Amniotic stem cell (primary cell): ENCODE data around the gene ITGB6.

Experiments
- DNase-seq: peaks from one replicate; lab custom pipeline; 2025; lab: John Stamatoyannopoulos, UW

Gene ITGB6

DNA sequence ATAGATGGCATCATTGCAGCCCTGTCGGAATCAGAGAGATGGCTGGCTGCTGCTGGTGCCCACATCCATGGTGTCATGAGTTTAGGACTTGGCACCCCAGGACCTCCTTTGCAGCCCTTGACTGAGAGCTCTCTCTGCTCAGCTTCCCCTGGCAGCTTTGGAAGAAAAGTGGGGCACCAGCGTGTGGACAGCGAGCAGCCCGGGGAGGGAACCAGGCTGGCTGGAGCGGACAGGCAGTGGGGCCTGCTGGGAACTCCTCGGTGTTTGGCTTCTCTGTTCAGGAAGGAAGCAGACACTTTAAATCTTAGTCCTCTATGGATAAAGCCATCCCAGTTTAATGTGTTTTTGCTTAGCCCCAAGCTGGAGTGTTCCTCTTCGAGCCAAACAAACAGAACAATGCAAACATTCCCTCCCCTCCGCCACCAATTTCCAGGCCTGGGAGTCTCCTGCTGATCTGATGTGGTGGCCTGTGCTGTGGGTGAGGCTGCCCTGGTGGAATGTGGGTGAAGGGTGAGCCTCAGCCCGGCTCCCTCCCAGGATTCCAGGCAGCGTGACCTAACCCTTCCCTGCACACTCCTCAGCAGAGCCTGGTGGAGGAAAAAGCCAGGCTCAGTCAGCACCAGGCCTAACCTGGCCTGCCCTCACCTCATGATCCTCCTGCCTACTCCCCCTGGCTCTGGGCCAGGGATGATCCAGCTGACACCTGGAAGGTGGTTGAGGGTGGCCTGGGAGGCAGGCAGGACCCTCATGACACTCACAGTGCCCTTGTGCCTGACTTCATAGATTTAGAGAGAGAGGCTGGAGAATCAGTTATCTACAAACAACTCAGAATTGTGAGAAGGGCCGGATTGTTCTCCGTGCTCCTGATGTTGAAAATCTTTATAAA is 21.6 kb upstream of the ITGB6 start:
- DNase-seq: peak; percentile 24

GRCh38 chr2:160220545-160221009 is 20.5 kb upstream of the ITGB6 start:
- DNase-seq: no peak

DNA sequence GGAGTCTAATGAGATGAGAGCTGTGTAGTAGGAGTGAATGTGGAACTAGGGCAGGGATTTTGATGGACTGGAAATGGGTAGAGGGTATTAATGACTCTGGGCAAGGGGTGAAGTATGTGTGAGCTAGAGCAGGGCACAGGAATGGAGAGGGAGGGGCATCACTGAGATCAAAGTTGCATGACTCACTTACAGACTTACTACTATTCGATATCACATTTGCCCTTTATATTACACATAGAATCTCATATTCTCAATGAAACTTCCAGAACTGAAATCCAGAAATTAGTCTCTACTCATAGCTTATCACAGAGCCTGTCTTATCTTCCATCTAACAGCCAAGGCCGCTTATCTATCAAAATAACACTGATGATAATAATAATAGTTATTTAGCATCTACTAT is 20.0 kb upstream of the ITGB6 start:
- no peak for DNase-seq

DNA sequence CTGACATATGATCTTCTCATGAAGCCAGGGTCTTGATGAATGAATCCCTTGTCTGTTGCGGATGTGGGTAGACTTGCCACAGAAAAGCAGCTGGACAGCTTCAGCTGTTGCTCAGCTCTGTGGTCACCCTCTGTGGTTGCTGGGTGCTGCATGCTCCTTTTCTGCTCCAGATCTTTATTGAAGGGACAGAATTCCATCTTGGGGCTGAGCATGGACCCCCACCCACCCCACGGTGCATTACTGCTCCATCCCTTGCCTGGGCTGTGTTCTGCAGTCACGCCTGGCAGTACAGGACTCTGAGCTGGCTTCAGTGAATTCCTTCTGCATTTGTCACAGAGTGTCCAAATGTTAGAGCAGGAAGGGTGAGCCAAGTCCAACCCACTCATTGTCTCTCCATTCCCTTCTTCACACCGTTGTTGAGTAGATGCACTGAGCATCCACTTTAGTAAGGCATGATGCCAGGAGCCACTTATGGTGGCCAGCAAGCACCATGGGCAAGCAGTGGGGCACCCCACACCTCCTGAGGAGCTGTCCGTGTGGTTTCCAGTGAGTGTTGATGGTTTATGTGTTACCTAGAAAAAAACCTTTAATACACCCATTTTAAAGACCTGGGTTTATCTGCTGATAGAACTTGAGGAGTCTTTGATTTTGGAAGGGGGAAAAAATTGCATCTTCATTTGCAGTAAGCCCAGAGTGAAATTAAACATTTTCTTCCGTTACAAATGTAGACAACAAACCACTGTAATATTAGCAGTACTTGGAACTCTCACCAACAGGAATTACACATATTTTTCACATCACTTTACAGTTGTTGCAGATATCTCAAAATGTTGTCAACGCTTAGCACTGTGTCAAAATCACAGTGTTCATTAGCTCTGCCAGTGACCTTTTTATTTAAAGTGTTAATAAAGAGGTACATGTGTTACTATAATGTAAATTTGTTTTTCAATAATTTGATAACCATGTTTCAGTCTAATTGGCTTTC is 14.7 kb upstream of the ITGB6 start:
- peak; percentile 29 for DNase-seq

GRCh38 chr2:160213511-160213910 is 13.4 kb upstream of the ITGB6 start:
- no peak for DNase-seq

GRCh38 chr2:160210599-160211138 is 10.6 kb upstream of the ITGB6 start:
- no peak for DNase-seq

GRCh38 chr2:160209516-160209856 is 9.4 kb upstream of the ITGB6 start:
- DNase-seq: peak; percentile 44

DNA sequence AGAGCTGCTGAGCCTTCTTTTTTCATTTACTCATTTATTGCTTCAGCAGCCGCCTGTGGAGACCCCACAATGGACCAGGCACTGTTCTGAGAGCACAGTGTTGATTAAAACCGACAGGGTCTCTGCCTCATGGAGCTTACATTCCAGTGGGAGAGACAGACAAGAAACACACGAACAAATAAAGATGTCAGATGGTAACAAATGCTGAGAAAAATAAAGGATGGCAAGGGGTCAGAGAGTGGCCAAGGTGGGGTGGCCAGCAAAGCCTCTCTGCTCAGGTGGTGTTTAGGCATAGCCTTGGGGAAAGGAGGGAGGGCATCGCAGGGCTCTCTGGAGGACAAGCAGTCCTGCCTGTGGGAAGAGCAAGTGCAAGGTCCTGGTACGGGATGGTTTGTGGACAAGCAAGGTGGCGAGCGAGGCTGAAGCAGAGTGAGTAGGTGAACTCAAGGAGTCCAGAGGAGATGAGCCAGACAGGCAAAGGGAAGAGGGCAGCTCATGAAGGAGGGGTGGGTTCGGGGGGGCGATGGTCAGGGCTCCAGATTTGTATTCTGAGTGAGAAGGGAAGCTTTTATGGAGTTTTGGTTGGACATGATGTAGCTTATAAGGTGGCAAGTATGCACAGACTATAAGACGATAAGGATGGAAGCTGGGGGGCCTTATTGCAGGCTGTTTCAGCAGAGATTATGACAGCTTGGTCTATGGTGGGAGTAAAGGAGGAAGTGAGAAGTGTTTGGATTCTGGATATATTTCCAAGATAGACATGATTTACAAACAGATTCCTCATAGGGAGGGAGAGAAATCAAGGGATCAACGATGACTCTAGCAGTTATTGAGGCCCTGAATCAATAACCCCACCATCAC is 8.8 kb upstream of the ITGB6 start:
- no peak for DNase-seq

GRCh38 chr2:160207804-160208654 is 8.0 kb upstream of the ITGB6 start:
- DNase-seq: peak; percentile 77

- DNase-seq: no peak
These were observed 7.2 kb upstream of the ITGB6 start for GRCh38 chr2:160207271-160207670.

GRCh38 chr2:160206436-160206835 is 6.4 kb upstream of the ITGB6 start:
- no peak for DNase-seq

DNA sequence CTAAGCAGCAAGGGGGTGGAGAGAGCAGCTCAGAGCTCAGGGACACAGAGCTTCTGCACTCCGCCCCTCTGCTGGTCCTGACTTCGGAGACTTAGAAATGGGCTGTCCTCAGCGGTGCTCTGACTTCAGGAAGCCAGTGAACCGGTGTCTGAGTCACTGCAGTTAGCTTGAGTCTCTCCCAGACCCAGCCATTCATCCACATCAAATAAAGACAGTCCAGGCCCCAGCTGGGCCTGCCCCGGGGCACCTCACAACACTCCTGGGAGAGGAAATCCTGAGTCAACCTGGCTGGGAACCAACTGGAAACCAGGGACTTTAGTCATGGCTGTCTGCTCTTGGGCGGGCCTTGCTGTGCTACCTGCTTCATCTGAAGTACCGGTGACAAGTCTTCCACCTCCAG is 5.4 kb upstream of the ITGB6 start:
- DNase-seq: peak; percentile 91

- DNase-seq: no peak
These were observed 3.4 kb upstream of the ITGB6 start for GRCh38 chr2:160203422-160203821.

DNA sequence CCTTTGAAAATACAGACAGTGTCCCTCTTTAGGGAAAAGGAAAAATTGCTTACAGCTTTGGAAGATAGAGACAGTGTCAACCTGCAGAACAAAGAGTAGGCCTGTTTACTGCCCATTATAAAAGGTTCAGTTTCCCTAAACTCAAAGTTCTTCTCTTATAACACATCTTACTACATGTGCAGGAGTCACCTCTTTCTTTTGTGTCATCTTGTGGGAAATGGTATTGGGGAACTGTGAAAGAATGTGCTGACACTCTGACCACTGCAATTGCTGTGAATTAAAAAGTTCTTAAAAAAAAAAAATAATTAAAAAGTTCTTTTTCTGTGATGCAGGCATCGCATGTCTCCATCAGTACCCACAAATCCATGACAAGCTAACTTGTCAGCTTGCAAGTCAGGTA is 2.9 kb upstream of the ITGB6 start:
- no peak for DNase-seq

DNA sequence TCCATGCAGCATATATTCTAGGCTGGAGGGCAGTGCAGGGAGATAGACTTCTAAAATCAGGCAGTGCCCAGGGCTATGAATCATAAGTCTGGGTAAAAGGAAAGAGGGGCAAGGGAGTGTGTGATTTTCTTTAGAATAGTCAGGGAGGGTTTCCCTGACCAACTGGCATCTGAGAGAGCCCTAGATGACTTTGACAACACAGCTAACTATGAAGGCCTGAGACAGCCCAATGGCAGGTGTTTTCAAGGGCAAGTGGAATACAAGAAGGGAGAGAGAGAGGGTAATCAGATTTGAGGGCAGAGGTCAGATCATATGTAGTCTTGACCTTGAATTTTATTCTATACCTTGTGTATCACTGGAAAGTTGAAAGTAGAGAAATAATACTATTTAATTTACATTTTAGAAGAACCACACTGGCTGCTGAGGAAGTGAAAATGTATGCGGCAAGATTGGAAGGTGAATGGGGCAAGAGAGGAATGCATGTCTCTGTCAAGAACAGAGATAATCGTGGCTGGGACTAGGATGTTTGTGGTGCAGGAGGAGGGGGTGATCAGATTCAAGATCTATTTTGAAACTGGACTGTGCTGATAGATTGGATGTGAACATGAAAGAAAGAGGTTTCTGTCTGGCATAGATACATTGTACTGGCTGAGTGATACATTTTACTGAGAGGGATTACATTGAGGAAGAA is 1.9 kb upstream of the ITGB6 start:
- DNase-seq: no peak

- no peak for DNase-seq
These were observed 849 bp upstream of the ITGB6 start for GRCh38 chr2:160200921-160201320.

DNA sequence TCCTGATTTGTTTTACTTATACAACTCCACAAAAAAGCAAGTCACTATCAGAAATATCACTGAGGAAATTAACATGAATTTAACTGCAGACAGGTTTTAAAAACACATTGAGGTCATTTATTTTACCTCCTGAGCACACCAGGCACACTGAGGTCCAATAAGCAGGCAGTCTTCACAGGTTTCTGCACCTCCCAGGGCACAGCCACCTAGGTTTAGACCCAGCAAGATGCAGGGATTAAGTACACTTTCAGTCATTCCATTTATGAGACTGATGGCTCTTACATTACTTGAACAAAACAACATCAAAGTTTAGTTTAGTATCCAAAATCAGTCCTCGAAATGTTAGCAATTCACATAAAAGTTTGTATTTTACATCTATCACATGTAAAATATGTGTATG is 1.0 kb downstream of the ITGB6 start:
- no peak for DNase-seq

DNA sequence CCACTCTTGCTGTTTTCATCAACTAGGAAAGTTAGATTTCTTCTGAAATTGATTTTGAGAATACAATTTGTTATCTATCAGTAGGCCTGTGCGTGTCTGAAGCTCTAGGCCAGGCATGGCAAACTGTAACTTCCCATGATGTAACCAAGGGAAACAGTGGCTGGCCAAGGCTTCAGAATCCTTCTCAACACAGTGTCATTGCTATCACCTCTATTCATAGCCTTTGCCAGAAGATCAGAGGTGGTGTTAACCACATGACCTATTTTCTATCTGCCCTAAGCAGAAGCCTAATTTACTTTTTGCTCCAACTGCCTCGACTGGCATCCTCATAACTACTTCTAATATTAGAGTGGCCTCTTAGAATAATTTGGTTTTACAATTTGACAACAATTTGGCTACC is 2.5 kb downstream of the ITGB6 start:
- DNase-seq: no peak

DNA sequence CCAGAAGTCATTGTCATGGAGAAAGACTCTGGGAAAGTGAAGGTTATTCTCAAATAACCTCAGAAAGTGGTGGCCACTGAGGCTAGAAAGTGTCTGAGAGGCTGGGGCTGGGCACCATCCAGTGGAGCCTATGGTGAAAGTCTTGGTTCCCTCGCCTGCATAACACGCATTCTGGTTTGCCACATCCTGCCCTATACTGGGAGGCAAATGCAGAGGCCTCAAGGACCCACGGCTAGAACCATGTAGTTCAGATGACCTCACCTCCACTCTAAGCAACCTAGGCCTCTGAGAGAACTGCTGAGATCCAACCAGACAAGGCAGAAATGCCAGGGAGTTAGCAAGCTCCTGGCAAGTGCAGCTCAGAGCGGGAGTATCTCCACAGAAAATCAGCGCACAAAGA is 5.1 kb downstream of the ITGB6 start:
- no peak for DNase-seq

GRCh38 chr2:160194351-160194750 is 5.7 kb downstream of the ITGB6 start:
- no peak for DNase-seq
